Trophoblast cell (in vitro differentiated cells and primary cell): ENCODE results near the gene CCL25.

Experiments used
- DNase-seq, 2 donors: peaks; one replicate each; pipeline ENCODE4 v3.0.0-alpha.2; 2016
- H2AFZ ChIP-seq: 2 replicates; pipeline ENCODE4 v1.6.1; 2013; ENCODE audit warnings: low read length, moderate library complexity, mild to moderate bottlenecking; ENCODE audit not compliant: insufficient read depth, poor library complexity
- H2AK5ac ChIP-seq: 2 replicates; pipeline ENCODE4 v1.6.1; 2013; ENCODE audit warnings: mild to moderate bottlenecking, low read length
- H2BK120ac ChIP-seq: 2 replicates; pipeline ENCODE4 v1.6.1; 2013; ENCODE audit warnings: low read length, mild to moderate bottlenecking, moderate library complexity; ENCODE audit not compliant: insufficient read depth, poor library complexity
- H2BK12ac ChIP-seq: 2 replicates; pipeline ENCODE4 v1.6.1; 2013; ENCODE audit warnings: mild to moderate bottlenecking, low read length, moderate library complexity
- H2BK5ac ChIP-seq: 2 replicates; pipeline ENCODE4 v1.6.1; 2013; ENCODE audit warnings: low read length, low read depth, moderate library complexity, mild to moderate bottlenecking; ENCODE audit not compliant: poor library complexity
- H3K14ac ChIP-seq: 2 replicates; pipeline ENCODE4 v1.6.1; 2013; ENCODE audit warnings: mild to moderate bottlenecking, low read length
- H3K18ac ChIP-seq: 2 replicates; pipeline ENCODE4 v1.6.1; 2013; ENCODE audit warnings: mild to moderate bottlenecking, low read length
- H3K23ac ChIP-seq: 2 replicates; pipeline ENCODE4 v1.6.1; 2013; ENCODE audit warnings: low read length
- H3K27ac ChIP-seq: 2 replicates; pipeline ENCODE4 v1.5.1; 2013; ENCODE audit warnings: low read depth, mild to moderate bottlenecking, inconsistent platforms, low read length, moderate library complexity
- H3K27me3 ChIP-seq: 2 replicates; pipeline ENCODE4 v1.6.1; 2013; ENCODE audit warnings: inconsistent platforms, mild to moderate bottlenecking, low read length, moderate library complexity; ENCODE audit not compliant: insufficient read depth
- H3K36me3 ChIP-seq, 2 experiments: 1 replicate in 1 of 2; 2 replicates in 1 of 2; pipeline ENCODE4 v1.6.1; 2013; ENCODE audit warnings: low read length in 2 of 2, mild to moderate bottlenecking in 2 of 2, moderate library complexity in 1 of 2; ENCODE audit not compliant: insufficient read depth in 2 of 2, control insufficient read depth in 1 of 2
- H3K4ac ChIP-seq: 2 replicates; pipeline ENCODE4 v1.6.1; 2013; ENCODE audit warnings: low read depth, mild to moderate bottlenecking, low read length, moderate library complexity
- H3K4me1 ChIP-seq, 2 experiments: 1 replicate in 1 of 2; 2 replicates in 1 of 2; pipeline ENCODE4 v1.6.1; 2013; ENCODE audit warnings: low read length in 2 of 2, mild to moderate bottlenecking in 2 of 2, moderate library complexity in 1 of 2; ENCODE audit not compliant: insufficient read depth in 2 of 2, control insufficient read depth in 1 of 2
- H3K4me2 ChIP-seq: 2 replicates; pipeline ENCODE4 v1.6.1; 2013; ENCODE audit warnings: inconsistent platforms, mild to moderate bottlenecking, low read length, moderate library complexity
- H3K4me3 ChIP-seq: 2 replicates; pipeline ENCODE4 v1.5.1; 2013; ENCODE audit warnings: mild to moderate bottlenecking, low read depth, low read length, inconsistent platforms
- H3K79me1 ChIP-seq: one replicate; pipeline ENCODE4 v1.6.1; 2013; ENCODE audit warnings: low read length
- H3K79me2 ChIP-seq: 2 replicates; pipeline ENCODE4 v1.6.1; 2013; ENCODE audit warnings: low read length, mild to moderate bottlenecking; ENCODE audit not compliant: control insufficient read depth, insufficient read depth, poor library complexity
- H3K9ac ChIP-seq: 2 replicates; pipeline ENCODE4 v1.6.1; 2013; ENCODE audit warnings: mild to moderate bottlenecking, low read length
- H3K9me3 ChIP-seq: 2 replicates; pipeline ENCODE4 v1.6.1; 2013; ENCODE audit warnings: low read depth, mild to moderate bottlenecking, control low read depth, inconsistent platforms, low read length; ENCODE audit not compliant: insufficient read depth
- H4K12ac ChIP-seq: 2 replicates; pipeline ENCODE4 v1.6.1; 2013; ENCODE audit warnings: low read depth, mild to moderate bottlenecking, low read length, moderate library complexity
- H4K8ac ChIP-seq: 2 replicates; pipeline ENCODE4 v1.6.1; 2013; ENCODE audit warnings: low read depth, mild to moderate bottlenecking, low read length, moderate library complexity
- H4K91ac ChIP-seq: one replicate; pipeline ENCODE4 v1.6.1; 2013; ENCODE audit warnings: low read depth, mild to moderate bottlenecking, low read length, moderate library complexity
- WGBS: extraction: QIAGEN DNeasy Blood & Tissue Kit; methylation state at CpG from one replicate; pipeline ENCODE4 v1.1.7; 2013; ENCODE audit warnings: missing lambda C conversion rate; ENCODE audit not compliant: insufficient read length, insufficient coverage; ENCODE audit errors: extremely low coverage; 5-methylcytosine and 5-hydroxymethylcytosine counted together

Gene CCL25

GRCh38 chr19:8109890-8110662, 57.5 kb downstream of the CCL25 start:
- H3K27ac ChIP-seq, result no peak overlapping the region
- DNase-seq, result no peak
- H2AFZ ChIP-seq, result no peak overlapping the region
- H3K23ac ChIP-seq, result no peak overlapping the region
- no peak overlapping the region for H3K9ac ChIP-seq
- no peak overlapping the region for H4K91ac ChIP-seq
- no peak overlapping the region for H2BK120ac ChIP-seq
- no peak overlapping the region for H4K12ac ChIP-seq
- no peak overlapping the region for H2BK12ac ChIP-seq
- H3K9me3 ChIP-seq, result no peaks in the 10 kb centered on the region
- H2BK5ac ChIP-seq, result no peak overlapping the region
- H4K8ac ChIP-seq, result no peak overlapping the region
- no peak overlapping the region for H3K14ac ChIP-seq
- no CpG with 5 or more reads among the region's 7 CpGs for WGBS
- H3K4ac ChIP-seq, result no peak overlapping the region
- no peak overlapping the region for H3K18ac ChIP-seq
- no peaks in the 10 kb centered on the region for H3K79me1 ChIP-seq
- H3K4me2 ChIP-seq, result no peak overlapping the region
- no peaks in the 10 kb centered on the region for H3K4me1 ChIP-seq
- peaks cover 9 to 35% of the 10 kb centered on the region in 2 experiments for H3K36me3 ChIP-seq
- H3K79me2 ChIP-seq, result no peaks in the 10 kb centered on the region
- H2AK5ac ChIP-seq, result no peak overlapping the region
- no peaks in the 10 kb centered on the region for H3K27me3 ChIP-seq
- no peak overlapping the region for H3K4me3 ChIP-seq

- no peak for DNase-seq
- no peak overlapping the region for H2BK120ac ChIP-seq
- H3K36me3 ChIP-seq, result peaks cover 9 to 34% of the 10 kb centered on the region in 2 experiments
- no peak overlapping the region for H3K27ac ChIP-seq
- H3K27me3 ChIP-seq, result no peaks in the 10 kb centered on the region
- H3K4me2 ChIP-seq, result no peak overlapping the region
- H2BK12ac ChIP-seq, result no peak overlapping the region
- no peak overlapping the region for H3K9ac ChIP-seq
- H4K12ac ChIP-seq, result no peak overlapping the region
- H2AFZ ChIP-seq, result no peak overlapping the region
- no peaks in the 10 kb centered on the region for H3K79me1 ChIP-seq
- no peaks in the 10 kb centered on the region for H3K9me3 ChIP-seq
- no peaks in the 10 kb centered on the region for H3K79me2 ChIP-seq
- H3K23ac ChIP-seq, result no peak overlapping the region
- H4K91ac ChIP-seq, result no peak overlapping the region
- no peak overlapping the region for H3K14ac ChIP-seq
- no peak overlapping the region for H3K4ac ChIP-seq
- H3K4me3 ChIP-seq, result no peak overlapping the region
- H3K4me1 ChIP-seq, result no peaks in the 10 kb centered on the region
- H2BK5ac ChIP-seq, result no peak overlapping the region
- no CpG with 5 or more reads among the region's 16 CpGs for WGBS
- H4K8ac ChIP-seq, result no peak overlapping the region
- no peak overlapping the region for H3K18ac ChIP-seq
- H2AK5ac ChIP-seq, result no peak overlapping the region
Observed at GRCh38 chr19:8110931-8111330, 58.4 kb downstream of the CCL25 start.

GRCh38 chr19:8111376-8111775, 58.8 kb downstream of the CCL25 start:
- H4K91ac ChIP-seq, result no peak overlapping the region
- no peak overlapping the region for H2BK5ac ChIP-seq
- no peak overlapping the region for H3K14ac ChIP-seq
- no peaks in the 10 kb centered on the region for H3K79me2 ChIP-seq
- no peak overlapping the region for H3K4me2 ChIP-seq
- H4K8ac ChIP-seq, result no peak overlapping the region
- no peak overlapping the region for H2BK12ac ChIP-seq
- no peak overlapping the region for H2AFZ ChIP-seq
- no peak overlapping the region for H3K23ac ChIP-seq
- no peaks in the 10 kb centered on the region for H3K9me3 ChIP-seq
- H3K4me1 ChIP-seq, result no peaks in the 10 kb centered on the region
- peaks cover 6 to 32% of the 10 kb centered on the region in 2 experiments for H3K36me3 ChIP-seq
- H4K12ac ChIP-seq, result no peak overlapping the region
- H3K27ac ChIP-seq, result no peak overlapping the region
- no peak overlapping the region for H3K9ac ChIP-seq
- no peaks in the 10 kb centered on the region for H3K27me3 ChIP-seq
- no peak overlapping the region for H2AK5ac ChIP-seq
- no peak overlapping the region for H3K4me3 ChIP-seq
- H2BK120ac ChIP-seq, result no peak overlapping the region
- no peak for DNase-seq
- H3K79me1 ChIP-seq, result no peaks in the 10 kb centered on the region
- no CpG with 5 or more reads among the region's 16 CpGs for WGBS
- no peak overlapping the region for H3K4ac ChIP-seq
- H3K18ac ChIP-seq, result no peak overlapping the region
